Erythroblast (primary cell): ENCODE measurements around the gene SLC33A1.

ENCODE experiments used
- GATA1 ChIP-seq: IDR thresholded peaks from 2 replicates; pipeline ENCODE4 v1.6.1; 2011; ENCODE audit warnings: low read depth, mild to moderate bottlenecking, control low read depth, low read length, moderate library complexity
- POLR2A ChIP-seq: IDR thresholded peaks from 2 replicates; pipeline ENCODE4 v1.6.1; 2011; ENCODE audit warnings: mild to moderate bottlenecking, low read length

GRCh38 chr3:155884292-155884691, 30.1 kb upstream of the SLC33A1 start:
- TF ChIP-seq POLR2A, result no peak
- no peak for TF ChIP-seq GATA1
